Progenitor cell of endocrine pancreas (in vitro differentiated cells): ENCODE measurements around the gene CYLD. TPM values are rescaled to one million over a fixed set of nuclear protein-coding genes. Genes with fewer than 3 reads are reported as not detected.
A peak's percentile ranks its signal among the peaks of the same experiment; 100 is the strongest.

Source experiments
- DNase-seq: peaks from one replicate; pipeline ENCODE4 v3.0.0; 2021; ENCODE audit warnings: low spot score; ENCODE audit not compliant: unreplicated experiment
- H3K27ac Mint-ChIP-seq: 2 replicates; pipeline ENCODE4 v1.8.0; 2021; ENCODE audit warnings: mild to moderate bottlenecking, moderate library complexity, mixed read lengths
- H3K27me3 Mint-ChIP-seq: 2 replicates; pipeline ENCODE4 v1.8.0; 2021; ENCODE audit warnings: mixed read lengths
- H3K36me3 Mint-ChIP-seq: 2 replicates; pipeline ENCODE4 v1.8.0; 2022; ENCODE audit warnings: mixed read lengths; ENCODE audit not compliant: insufficient read depth
- H3K4me1 Mint-ChIP-seq: 2 replicates; pipeline ENCODE4 v1.8.0; 2021; ENCODE audit warnings: low read depth, mixed read lengths
- H3K4me3 Mint-ChIP-seq: 2 replicates; pipeline ENCODE4 v1.8.0; 2021; ENCODE audit warnings: low read depth, mild to moderate bottlenecking, moderate library complexity, mixed read lengths
- H3K9me3 Mint-ChIP-seq: 2 replicates; pipeline ENCODE4 v1.8.0; 2021; ENCODE audit warnings: low read depth, mixed read lengths
- microRNA-seq: library from miRNA; unstranded; fragments of <30 nt; microRNA quantifications from one replicate; pipeline ENCODE4 v1.1.0, GENCODE V29; 2020; ENCODE audit warnings: borderline number of aligned reads; ENCODE audit not compliant: unreplicated experiment
- total RNA-seq: library from RNA; stranded (reverse); gene quantifications from 2 replicates; pipeline ENCODE4 v1.2.1, GENCODE V29; 2021
- TF ChIP-seq, protein P1 (sequence below): fragments of 200-600 bp; sonication (generic); IDR thresholded peaks from one replicate; pipeline ENCODE4 v1.5.0; 2021; ENCODE audit warnings: antibody characterized with exemption, mild to moderate bottlenecking; ENCODE audit not compliant: unreplicated experiment

CYLD gene
- total RNA-seq, 1 donor from 2014 or later, result 21.9 TPM

DNA sequence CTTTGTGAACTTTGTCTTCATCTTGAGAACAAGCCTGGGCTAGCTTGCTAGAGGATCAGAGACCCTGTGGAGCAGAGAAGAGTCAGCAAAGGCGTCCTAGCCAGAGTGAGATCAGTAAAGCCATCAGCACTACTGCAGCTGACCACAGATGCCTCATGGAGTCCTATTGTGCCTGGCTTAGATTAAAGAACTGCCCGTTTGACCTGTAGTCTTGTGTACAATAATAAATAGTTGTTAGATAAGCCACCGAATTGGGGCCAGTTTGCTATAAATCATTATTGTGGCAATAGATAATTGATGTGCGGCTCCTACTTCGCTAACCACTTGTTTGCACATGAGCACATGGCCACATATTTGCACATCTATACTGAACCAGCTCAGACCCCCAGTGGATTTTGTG lies 103.0 kb downstream of the CYLD start:
- no peaks in the 10 kb centered on the region for H3K9me3 Mint-ChIP-seq
- peaks cover 61% of the 10 kb centered on the region for H3K27me3 Mint-ChIP-seq
- H3K4me1 Mint-ChIP-seq, result peaks cover 20% of the 10 kb centered on the region
- H3K27ac Mint-ChIP-seq, result no peak overlapping the region
- no peak overlapping the region for H3K4me3 Mint-ChIP-seq
- DNase-seq, result no peak
- H3K36me3 Mint-ChIP-seq, result no peaks in the 10 kb centered on the region
- TF ChIP-seq, protein P1, sequence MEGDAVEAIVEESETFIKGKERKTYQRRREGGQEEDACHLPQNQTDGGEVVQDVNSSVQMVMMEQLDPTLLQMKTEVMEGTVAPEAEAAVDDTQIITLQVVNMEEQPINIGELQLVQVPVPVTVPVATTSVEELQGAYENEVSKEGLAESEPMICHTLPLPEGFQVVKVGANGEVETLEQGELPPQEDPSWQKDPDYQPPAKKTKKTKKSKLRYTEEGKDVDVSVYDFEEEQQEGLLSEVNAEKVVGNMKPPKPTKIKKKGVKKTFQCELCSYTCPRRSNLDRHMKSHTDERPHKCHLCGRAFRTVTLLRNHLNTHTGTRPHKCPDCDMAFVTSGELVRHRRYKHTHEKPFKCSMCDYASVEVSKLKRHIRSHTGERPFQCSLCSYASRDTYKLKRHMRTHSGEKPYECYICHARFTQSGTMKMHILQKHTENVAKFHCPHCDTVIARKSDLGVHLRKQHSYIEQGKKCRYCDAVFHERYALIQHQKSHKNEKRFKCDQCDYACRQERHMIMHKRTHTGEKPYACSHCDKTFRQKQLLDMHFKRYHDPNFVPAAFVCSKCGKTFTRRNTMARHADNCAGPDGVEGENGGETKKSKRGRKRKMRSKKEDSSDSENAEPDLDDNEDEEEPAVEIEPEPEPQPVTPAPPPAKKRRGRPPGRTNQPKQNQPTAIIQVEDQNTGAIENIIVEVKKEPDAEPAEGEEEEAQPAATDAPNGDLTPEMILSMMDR, result no peak

DNA sequence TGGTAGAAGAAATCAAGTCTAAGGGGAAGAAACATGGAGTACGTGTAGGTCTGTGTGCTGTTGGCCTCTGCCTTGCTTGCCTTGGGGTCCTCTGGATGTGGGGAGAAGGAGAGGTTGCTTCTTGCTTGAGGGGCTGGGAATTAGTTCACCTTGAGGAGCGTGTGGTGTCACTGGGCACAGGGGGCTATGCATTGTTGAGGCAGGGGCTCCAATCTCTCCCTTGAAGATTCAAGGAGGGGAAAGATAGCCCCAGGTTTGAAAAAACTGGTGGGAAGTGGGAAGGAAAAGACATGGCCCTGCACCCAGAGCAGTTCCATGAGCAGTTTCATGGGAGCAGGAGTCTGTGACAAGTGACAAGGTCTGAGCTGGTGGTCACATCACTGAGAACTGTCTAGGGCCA lies 103.4 kb downstream of the CYLD start:
- H3K27me3 Mint-ChIP-seq, result peaks cover 56% of the 10 kb centered on the region

DNA sequence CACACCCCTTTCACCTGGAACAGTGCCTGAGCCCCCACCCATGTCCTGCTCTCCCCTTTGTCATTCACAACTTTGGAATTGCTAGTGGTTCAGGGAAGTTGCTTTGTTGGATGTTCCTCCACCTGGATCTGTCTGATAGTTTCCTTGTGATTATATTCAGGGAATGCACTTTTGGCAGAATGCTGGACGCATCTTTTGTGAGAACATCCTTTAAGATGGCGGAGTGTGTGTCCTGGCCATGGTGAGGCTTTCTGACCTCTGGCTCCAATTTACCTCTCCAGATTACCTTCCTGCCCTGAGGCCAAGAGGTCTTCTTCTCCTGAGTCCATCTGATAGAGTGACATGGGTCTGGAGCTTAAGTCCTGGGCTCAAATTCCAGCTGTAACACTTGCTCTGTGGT lies 104.6 kb downstream of the CYLD start:
- Mint-ChIP-seq H3K4me1 (peaks cover 20% of the 10 kb centered on the region), H3K27ac (no peak overlapping the region), H3K9me3 (no peaks in the 10 kb centered on the region), H3K27me3 (peaks cover 52% of the 10 kb centered on the region), H3K4me3 (no peak overlapping the region), H3K36me3 (no peaks in the 10 kb centered on the region)
- TF ChIP-seq, protein P1, result no peak
- no peak for DNase-seq

More for the DNA sequence above, 103.4 kb downstream of the CYLD start:
- DNase-seq, result no peak
- H3K27ac Mint-ChIP-seq, result peak overlapping the region; percentile 6
- TF ChIP-seq, protein P1, result no peak
- no peak overlapping the region for H3K4me3 Mint-ChIP-seq
- H3K9me3 Mint-ChIP-seq, result no peaks in the 10 kb centered on the region
- H3K36me3 Mint-ChIP-seq, result no peaks in the 10 kb centered on the region
- peaks cover 20% of the 10 kb centered on the region for H3K4me1 Mint-ChIP-seq

DNA sequence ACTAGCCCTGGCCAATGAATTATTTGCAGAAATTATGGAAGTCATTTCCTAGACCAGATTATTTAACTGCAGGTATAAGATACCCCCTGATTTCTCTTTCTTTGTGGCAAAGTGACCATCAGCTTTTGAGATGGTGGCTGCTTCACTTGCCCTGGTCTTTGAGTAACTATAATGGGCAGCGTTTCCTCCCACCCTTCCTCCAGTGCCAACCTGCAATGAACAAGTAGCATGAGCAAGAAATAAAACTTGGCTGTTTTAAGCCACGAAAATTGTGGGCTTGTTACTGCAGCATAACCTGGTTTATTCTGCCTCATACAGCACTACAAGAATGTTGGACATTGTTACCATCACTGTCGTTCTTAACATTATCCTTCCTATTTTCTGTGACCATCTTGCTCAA lies 105.3 kb downstream of the CYLD start:
- H3K4me3 Mint-ChIP-seq, result no peak overlapping the region
- H3K9me3 Mint-ChIP-seq, result no peaks in the 10 kb centered on the region
- TF ChIP-seq, protein P1, result no peak
- no peaks in the 10 kb centered on the region for H3K36me3 Mint-ChIP-seq
- peaks cover 20% of the 10 kb centered on the region for H3K4me1 Mint-ChIP-seq
- H3K27ac Mint-ChIP-seq, result no peak overlapping the region
- peaks cover 47% of the 10 kb centered on the region for H3K27me3 Mint-ChIP-seq
- no peak for DNase-seq

DNA sequence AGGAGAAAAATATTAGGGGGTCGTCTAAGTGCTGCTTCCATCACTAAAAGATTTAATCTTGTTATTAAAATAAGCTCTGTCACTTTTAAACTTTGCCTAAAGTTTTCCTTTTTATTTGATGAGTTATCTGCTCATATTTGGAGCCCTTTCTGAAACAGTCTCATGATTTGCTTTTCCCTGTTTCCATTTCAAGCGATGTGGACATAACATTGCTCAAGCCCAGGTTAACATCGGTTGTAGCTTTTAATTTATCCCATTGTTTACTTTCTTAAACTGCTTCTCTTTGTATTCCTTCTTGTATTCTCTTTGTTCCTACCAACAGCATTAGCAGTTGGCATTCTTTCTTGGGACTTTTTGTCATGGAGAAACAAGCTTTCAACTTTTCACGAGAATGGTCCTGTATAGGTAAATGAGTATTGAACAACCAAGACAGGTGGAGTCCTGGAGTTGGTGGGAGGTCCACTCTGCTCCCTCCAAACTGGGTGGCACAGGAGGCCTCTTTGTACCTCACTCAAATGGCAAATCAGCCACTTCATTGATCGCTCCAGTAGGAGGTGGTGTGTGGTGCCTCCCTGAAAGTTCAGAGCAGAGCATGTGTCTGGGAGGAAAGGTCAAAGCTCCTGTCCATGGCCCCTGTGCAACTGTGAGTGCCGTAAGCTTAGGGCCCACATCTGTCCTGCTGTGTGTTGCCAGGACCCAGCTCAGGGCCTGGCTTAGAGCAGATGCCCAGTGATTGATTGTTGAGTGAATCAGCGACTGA lies 107.0 kb downstream of the CYLD start:
- Mint-ChIP-seq H3K4me1 (peaks cover 12% of the 10 kb centered on the region), H3K9me3 (no peaks in the 10 kb centered on the region), H3K36me3 (no peaks in the 10 kb centered on the region), H3K27me3 (peaks cover 33% of the 10 kb centered on the region), H3K27ac (no peak overlapping the region), H3K4me3 (no peak overlapping the region)
- TF ChIP-seq, protein P1, result no peak
- DNase-seq, result no peak

Small RNAs within 50 kb of the gene (microRNA-seq; reads per million reads assigned to microRNA genes)
- gene MIR3181, result 5.4 reads per million

Other genes with a start within 250 kb of the CYLD start
- gene NKD1, start 193.7 kb upstream of the CYLD start, total RNA-seq, result 2.8 and 3.0 TPM in 2 replicates
- gene SNX20, start 60.8 kb upstream of the CYLD start, total RNA-seq, result not detected in 2 replicates
- gene NOD2, start 48.5 kb upstream of the CYLD start, total RNA-seq, result not detected in 2 replicates